Activated naive CD8-positive, alpha-beta T cell treated with anti-CD3 and anti-CD28 coated beads for 36 hours (primary cell): ENCODE data around the gene DKC1. TPM values are rescaled to one million over a fixed set of nuclear protein-coding genes. Genes with fewer than 3 reads are reported as not detected.
A peak's percentile ranks its signal among the peaks of the same experiment; 100 is the strongest.

Experiments used
- DNase-seq: peaks from one replicate; pipeline ENCODE4 v3.0.0; 2021
- H3K27ac Mint-ChIP-seq: one replicate; pipeline ENCODE4 v1.8.0; 2022; ENCODE audit warnings: mild to moderate bottlenecking, moderate library complexity, mixed read lengths
- H3K27me3 Mint-ChIP-seq: one replicate; pipeline ENCODE4 v1.8.0; 2022; ENCODE audit warnings: mild to moderate bottlenecking, mixed read lengths
- H3K36me3 Mint-ChIP-seq: one replicate; pipeline ENCODE4 v1.8.0; 2021; ENCODE audit warnings: mild to moderate bottlenecking, mixed read lengths
- H3K4me1 Mint-ChIP-seq: one replicate; pipeline ENCODE4 v1.8.0; 2021; ENCODE audit warnings: mixed read lengths
- H3K4me3 Mint-ChIP-seq: one replicate; pipeline ENCODE4 v1.8.0; 2022; ENCODE audit warnings: mild to moderate bottlenecking, moderate library complexity, mixed read lengths
- H3K9me3 Mint-ChIP-seq: one replicate; pipeline ENCODE4 v1.8.0; 2022; ENCODE audit warnings: mixed read lengths
- total RNA-seq, 2 experiments: library from RNA; stranded (reverse); gene quantifications; one replicate each; pipeline ENCODE4 v1.2.3, GENCODE V29; 2021

The DKC1 gene
- total RNA-seq, 2 experiments from 2014 or later, result 181 to 190 TPM

DNA sequence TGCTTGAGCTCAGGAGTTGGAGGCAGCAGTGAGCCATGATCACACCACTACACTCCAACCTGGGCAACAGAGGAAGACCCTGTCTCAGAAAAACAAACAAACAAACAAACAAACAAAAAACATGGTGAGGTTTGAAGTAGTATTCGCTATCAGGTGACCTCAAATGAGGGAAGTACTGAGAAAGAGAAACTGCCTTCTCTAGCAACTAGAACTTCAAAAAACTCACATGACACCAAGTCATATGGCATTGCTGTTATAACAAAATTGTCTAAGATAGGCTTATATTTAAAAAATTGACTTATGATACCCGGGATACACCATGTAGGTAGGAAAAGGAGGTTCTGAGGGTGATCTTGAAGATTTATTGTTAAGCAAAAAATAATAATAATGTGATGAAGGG is 32.4 kb downstream of the DKC1 start:
- Mint-ChIP-seq H3K4me1 (peaks cover 24% of the 10 kb centered on the region), H3K27me3 (no peaks in the 10 kb centered on the region), H3K4me3 (no peak overlapping the region), H3K36me3 (no peaks in the 10 kb centered on the region), H3K9me3 (no peaks in the 10 kb centered on the region), H3K27ac (no peak overlapping the region)
- DNase-seq, result no peak

DNA sequence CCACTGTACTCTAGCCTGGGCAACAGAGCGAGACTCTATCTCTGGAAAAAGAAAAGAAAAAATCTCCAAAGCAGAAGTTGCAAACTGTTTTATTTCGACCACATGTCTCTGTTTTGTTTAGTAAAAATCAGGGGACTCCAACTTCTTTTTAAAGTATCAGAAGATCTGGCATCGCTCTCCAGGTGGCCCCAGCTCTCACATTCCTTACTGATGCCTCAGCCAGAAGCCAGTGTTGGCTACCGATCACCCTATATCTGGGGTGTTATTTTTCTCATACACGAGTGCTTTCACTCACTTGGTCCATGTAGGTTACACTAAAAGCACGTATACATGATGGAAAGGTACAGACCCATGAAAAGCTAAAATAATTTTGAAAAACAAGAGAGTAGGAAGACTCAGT is 34.3 kb downstream of the DKC1 start:
- DNase-seq, result no peak
- H3K9me3 Mint-ChIP-seq, result no peaks in the 10 kb centered on the region
- peaks cover 36% of the 10 kb centered on the region for H3K4me1 Mint-ChIP-seq
- no peak overlapping the region for H3K4me3 Mint-ChIP-seq
- no peaks in the 10 kb centered on the region for H3K27me3 Mint-ChIP-seq
- no peaks in the 10 kb centered on the region for H3K36me3 Mint-ChIP-seq
- H3K27ac Mint-ChIP-seq, result no peak overlapping the region

DNA sequence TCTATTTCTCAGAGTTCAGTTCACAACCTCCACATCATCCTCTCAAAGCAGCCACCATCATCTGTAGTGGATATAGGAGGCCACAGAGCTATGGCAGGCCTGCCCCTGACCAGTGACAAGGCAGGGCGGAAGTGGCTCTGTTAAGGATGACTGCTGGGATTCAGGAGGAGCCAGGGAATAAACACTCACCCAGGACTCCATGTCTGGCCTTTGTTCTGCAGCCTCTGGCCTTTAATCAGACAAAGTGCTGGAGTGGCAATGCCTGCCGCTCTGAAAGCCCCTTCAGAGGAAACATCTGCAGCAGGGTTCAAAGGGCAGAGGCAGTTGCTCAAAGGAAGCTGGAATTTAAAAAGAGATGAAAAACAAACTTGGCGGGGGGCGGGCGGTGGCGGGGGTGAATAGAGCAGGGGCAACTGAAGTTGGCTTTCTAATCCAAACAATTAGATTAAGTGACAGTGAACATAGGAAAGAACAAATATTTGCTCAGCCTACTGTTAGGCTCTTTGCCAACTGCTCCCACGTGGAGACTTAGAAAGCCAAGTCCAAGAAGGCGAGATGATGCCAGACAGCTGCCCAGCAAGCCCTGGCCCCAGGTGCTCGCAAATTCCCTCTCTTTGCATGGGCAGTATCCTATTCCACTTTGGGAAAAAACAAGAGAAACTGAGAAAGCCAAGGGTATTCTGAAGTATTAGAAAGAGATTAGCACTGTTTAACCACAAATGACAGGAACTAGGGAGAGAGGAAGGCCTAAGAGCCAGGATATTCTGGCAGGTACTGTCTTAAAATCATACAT is 37.1 kb downstream of the DKC1 start:
- Mint-ChIP-seq H3K27me3 (no peaks in the 10 kb centered on the region), H3K4me3 (peak overlapping the region; percentile 37), H3K27ac (peak overlapping the region; percentile 83), H3K36me3 (no peaks in the 10 kb centered on the region), H3K9me3 (no peaks in the 10 kb centered on the region), H3K4me1 (peaks cover 50% of the 10 kb centered on the region)
- no peak for DNase-seq

DNA sequence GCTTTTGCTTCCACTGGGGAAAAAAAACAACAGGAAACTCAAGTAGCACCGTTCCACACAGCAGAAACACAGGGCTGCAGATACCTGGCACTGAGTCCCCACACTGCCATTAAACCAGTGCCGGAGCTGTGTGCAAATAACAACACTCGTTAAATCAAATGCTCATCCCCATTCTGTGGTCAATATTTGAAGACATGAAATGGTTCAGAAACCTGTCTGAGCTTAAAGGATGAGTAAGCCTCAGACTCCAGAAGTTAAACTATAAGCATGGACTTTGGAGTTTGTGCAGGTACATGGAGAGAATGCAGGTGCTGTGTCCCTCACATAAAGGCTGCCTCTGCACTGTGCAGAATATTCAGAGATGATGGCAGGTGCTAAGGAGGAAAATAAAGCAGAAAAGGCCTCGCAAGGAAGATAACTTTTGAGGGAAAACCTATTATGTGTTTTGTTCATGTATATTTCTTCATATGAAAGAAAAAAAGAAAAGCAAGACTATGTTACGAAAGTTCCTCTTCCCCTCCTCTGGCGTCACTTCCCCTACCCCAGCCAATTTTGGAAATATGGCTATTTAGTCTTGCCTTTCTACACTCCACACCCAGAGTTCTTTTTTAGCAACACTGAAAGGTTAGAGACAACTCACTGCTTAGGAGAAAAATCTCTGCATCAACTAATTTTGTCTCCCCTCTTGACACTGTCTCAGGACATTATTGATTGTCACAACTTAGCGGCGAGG is 38.0 kb downstream of the DKC1 start:
- H3K9me3 Mint-ChIP-seq, result no peaks in the 10 kb centered on the region
- no peak overlapping the region for H3K27ac Mint-ChIP-seq
- no peaks in the 10 kb centered on the region for H3K27me3 Mint-ChIP-seq
- no peak for DNase-seq
- peaks cover 50% of the 10 kb centered on the region for H3K4me1 Mint-ChIP-seq
- H3K36me3 Mint-ChIP-seq, result no peaks in the 10 kb centered on the region
- H3K4me3 Mint-ChIP-seq, result peak overlapping the region; percentile 29

DNA sequence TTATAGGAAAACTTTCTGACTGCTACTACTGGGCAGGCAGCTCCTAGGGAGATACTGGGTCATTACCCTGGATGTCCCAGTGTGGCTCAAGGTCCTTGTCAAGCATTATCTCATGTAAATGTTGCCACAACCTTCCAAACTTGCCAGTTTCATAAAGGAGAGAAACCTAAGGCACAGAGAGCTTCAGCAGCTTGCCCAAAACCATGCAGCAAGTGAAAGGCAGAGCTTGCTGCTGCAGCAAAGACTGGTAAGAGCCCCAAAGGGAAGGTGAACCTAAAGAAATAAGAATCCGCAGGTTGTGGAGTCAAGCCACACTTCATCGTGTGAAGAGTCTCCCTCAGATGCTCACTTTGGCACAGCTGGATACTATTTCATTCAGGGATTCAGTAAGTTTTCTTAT is 40.3 kb downstream of the DKC1 start:
- DNase-seq, result no peak
- Mint-ChIP-seq H3K27me3 (peaks cover 3% of the 10 kb centered on the region), H3K4me1 (peaks cover 49% of the 10 kb centered on the region), H3K36me3 (no peaks in the 10 kb centered on the region), H3K4me3 (peak overlapping the region; percentile 32), H3K9me3 (peaks cover 2% of the 10 kb centered on the region), H3K27ac (no peak overlapping the region)

DNA sequence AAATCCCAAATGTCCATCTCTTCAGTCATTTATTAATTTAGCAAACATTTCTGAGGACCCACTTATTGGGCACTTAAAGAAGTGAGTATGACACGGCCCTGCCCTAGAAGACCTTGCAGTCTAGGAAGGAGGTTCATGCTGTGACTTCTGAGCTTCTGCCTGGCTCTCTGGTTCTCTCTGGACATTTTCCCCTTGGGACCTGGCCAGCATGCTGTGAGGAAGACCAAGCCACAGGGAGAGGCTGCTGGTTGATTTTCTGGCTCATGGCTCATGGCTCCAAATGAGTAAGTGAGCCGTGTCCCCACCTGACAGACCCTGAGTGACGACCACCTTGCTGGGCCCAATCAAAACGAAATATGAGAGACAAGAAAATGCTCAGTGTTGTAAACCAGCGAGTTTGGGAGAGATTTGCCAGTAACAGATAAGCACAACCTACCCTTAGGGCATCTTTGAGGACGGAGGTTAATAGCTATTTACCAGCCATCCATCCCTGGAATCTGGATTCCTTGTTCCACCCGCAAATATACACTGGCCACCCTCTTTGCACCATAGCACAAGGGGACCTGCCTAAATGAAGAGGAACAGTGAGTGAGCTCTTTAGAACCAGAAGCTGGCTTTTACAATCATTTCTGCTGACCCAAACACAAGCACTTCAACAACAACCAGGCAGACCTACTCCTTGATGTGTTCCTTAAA is 41.7 kb downstream of the DKC1 start:
- no peak overlapping the region for H3K27ac Mint-ChIP-seq
- peaks cover 3% of the 10 kb centered on the region for H3K27me3 Mint-ChIP-seq
- peaks cover 2% of the 10 kb centered on the region for H3K9me3 Mint-ChIP-seq
- no peaks in the 10 kb centered on the region for H3K36me3 Mint-ChIP-seq
- DNase-seq, result no peak
- peak overlapping the region; percentile 67 for H3K4me3 Mint-ChIP-seq
- H3K4me1 Mint-ChIP-seq, result peaks cover 42% of the 10 kb centered on the region

DNA sequence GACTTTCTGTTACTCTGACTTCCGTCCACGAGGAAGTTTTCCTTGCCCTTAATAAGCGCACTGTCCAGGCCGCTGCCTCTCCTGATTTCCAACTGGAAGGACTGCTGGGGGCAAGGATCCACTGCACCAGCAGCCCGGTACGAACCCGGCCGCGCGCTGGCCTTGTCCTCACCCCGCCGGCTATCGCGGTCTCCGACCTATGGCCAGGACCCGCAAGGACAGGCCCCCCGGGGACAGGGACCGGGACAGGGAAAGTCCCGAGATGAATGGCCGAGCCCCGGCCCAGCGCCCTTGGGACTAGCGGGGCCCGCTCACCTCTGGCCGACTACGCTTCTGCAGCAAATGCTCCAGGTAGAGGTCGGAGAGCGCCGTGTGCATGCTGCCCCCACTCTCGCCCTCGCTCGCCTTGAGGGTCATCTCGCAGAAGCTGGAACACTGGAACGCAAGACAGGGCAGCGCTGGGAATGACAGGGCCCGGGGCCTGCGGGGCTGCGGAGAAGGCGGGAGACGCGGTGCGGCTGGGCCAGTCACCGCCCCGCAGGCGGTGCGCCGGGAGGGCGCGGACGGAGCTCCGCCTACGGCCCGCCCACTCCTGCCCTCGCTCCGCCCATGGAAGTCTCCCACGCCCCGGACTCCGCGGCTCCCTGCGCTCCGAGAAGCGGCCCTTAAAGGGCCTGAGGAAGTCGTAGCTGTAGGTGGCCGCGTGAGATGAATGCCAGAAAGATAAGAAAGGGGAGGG is 42.5 kb downstream of the DKC1 start, which contains the start of gene MPP1:
Gene MPP1, minus strand, starts transcription at position 529 of the 739 bp plus-strand sequence. Its CDS starts 112 bp downstream, at position 417.
- Mint-ChIP-seq H3K4me1 (peaks cover 36% of the 10 kb centered on the region), H3K4me3 (peak within 1 kb of the TSS; percentile 84), H3K27ac (peak within 1 kb of the TSS; percentile 74), H3K27me3 (peaks cover 3% of the 10 kb centered on the region), H3K9me3 (peaks cover 2% of the 10 kb centered on the region), H3K36me3 (no peaks in the 10 kb centered on the region)
- DNase-seq, result peak; percentile 80

DNA sequence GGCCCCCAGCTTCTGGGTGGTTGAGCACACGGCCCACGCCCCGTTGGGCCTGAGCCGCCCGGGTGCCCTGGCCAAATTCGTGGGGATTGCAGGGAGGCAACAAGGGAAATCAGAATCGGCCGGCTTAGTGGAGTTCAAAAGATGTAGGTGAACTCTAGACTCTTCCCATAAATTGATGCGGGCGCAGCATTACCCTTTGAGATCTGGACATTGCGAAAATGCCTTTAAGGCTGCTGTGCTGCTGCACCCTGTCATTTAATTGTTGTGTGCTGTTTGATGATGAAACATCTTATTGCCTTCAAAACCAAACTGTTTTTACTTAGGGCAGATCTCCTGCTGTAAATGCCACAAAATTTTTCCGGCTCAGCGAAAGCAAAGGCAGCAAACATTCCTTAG is 43.0 kb downstream of the DKC1 start:
- no peak for DNase-seq
- H3K36me3 Mint-ChIP-seq, result no peaks in the 10 kb centered on the region
- peak overlapping the region; percentile 84 for H3K4me3 Mint-ChIP-seq
- peaks cover 31% of the 10 kb centered on the region for H3K4me1 Mint-ChIP-seq
- H3K27ac Mint-ChIP-seq, result peak overlapping the region; percentile 74
- peaks cover 3% of the 10 kb centered on the region for H3K27me3 Mint-ChIP-seq
- H3K9me3 Mint-ChIP-seq, result peaks cover 2% of the 10 kb centered on the region

DNA sequence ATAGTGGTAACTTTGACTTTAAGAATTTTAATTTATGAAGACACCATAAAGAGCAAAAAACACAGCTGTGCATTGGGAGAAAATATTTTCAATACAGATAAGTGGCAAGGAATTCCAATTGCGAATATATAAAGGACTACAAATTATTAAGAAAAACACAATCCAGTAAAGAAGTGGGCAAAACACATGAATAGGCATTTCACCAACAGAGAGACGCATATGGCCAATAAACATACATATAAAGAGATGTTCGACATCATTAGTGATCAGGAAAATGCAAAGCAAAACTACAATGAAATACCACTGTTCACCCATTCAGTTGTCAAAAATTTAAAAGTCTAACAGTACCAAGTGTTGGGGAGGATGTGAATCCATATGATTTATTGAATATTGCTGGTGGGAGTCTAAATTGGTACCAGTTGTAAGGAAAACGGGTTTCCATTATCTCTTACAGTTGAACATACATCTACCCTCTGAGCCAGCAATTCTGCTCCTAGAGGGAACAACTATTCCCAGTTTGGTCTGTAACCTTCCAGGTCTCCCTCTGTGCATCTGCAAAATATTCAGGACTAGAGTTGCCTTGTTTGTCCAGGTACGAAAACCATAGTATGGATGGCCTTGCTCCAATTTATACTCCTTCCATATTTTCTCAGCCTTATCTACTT is 44.3 kb downstream of the DKC1 start:
- no peak overlapping the region for H3K4me3 Mint-ChIP-seq
- H3K27me3 Mint-ChIP-seq, result peaks cover 3% of the 10 kb centered on the region
- peaks cover 23% of the 10 kb centered on the region for H3K4me1 Mint-ChIP-seq
- no peak overlapping the region for H3K27ac Mint-ChIP-seq
- peaks cover 2% of the 10 kb centered on the region for H3K9me3 Mint-ChIP-seq
- no peak for DNase-seq
- no peaks in the 10 kb centered on the region for H3K36me3 Mint-ChIP-seq

DNA sequence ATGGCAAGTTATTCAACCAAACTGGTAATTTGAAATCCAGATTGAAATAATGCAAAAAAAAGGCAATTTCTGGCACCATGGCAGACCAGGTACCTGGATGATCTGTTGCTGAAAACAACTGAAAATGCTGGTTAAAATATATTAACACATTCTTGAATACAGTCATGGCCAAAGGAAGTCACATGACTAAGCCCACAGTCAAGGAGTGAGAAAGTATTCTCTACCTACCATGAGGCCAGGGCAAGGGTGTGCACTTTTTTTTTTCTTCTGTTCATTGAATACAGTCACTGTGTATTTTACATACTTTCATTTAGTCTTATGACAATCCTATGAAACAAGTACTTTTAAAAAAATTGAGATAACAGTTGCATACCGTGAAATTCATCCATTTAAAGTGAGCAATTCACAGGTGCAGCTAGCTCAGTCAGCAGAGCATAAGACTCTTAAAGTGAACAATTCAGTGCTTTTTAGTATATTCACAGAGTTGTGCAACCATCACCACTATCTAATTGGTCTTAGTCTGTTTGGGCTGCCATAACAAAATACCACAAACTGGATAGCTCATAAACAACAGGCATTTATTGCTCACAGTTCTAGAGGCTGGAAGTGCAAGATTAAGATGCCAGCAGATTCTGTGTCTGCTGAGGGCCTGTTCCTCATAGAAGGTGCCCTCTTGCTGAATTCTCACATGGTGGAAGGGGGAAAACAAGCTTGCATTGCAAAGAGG is 47.4 kb downstream of the DKC1 start:
- no peak overlapping the region for H3K4me3 Mint-ChIP-seq
- H3K4me1 Mint-ChIP-seq, result peaks cover 4% of the 10 kb centered on the region
- DNase-seq, result no peak
- peaks cover 7% of the 10 kb centered on the region for H3K27me3 Mint-ChIP-seq
- H3K27ac Mint-ChIP-seq, result no peak overlapping the region
- peaks cover 2% of the 10 kb centered on the region for H3K9me3 Mint-ChIP-seq
- no peaks in the 10 kb centered on the region for H3K36me3 Mint-ChIP-seq

DNA sequence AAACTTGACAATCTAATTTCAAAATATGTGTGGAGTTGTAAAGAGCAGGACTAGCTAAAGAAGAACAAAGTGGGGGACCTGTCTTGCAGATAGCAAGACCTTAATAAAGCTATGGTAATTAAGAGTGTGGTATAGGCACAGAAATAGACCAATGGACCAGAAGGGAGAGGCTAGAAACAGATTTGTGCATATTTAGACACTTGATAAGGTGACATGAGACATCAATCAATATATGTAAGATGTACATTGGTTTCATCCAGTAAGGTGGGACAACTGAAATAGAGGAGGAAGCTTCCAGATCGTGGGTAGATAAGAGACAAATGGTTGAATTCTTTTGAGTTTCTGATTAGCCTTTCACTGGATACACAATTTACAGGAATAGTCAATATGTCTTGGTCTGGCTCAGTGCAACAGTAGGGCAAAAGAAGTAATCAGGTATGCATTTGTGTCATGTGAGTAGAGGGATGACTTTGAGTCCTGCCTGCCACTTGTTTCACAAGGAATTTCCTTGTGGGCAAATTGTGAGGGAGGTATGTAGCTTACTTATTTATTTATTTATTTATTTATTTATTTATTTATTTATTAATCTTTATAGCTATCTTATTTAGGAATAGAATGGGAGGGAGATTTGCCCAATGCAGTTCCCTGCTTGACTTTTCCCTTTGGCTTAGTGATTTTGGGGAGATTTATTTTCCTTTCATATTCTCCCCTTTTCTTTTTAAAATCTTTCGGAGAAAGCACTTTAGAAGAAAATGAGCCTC is 49.9 kb downstream of the DKC1 start:
- DNase-seq, result no peak
- Mint-ChIP-seq H3K4me1 (no peaks in the 10 kb centered on the region), H3K27me3 (peaks cover 5% of the 10 kb centered on the region), H3K27ac (no peak overlapping the region), H3K4me3 (no peak overlapping the region), H3K36me3 (no peaks in the 10 kb centered on the region), H3K9me3 (no peaks in the 10 kb centered on the region)

DNA sequence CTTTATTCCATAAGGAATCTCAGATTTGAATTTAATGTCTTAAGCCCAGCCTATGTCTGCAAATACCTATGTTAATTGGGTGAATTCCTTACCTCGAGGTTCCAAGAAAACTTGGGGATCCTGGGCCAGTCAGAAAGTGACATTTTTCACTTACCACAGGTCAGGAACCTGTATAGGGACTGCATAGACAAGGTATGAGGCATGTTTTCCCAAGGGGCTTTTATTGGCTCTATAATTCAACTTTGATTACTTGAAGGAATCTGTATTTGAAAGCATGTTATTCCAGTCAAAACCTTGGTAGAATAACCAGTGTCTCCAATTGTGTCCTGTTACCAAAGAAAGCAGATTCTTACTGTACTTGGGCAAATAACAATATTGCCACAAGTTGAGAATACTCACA is 51.1 kb downstream of the DKC1 start:
- Mint-ChIP-seq H3K36me3 (no peaks in the 10 kb centered on the region), H3K27me3 (peaks cover 5% of the 10 kb centered on the region), H3K27ac (no peak overlapping the region), H3K9me3 (no peaks in the 10 kb centered on the region), H3K4me3 (no peak overlapping the region), H3K4me1 (no peaks in the 10 kb centered on the region)
- DNase-seq, result no peak

DNA sequence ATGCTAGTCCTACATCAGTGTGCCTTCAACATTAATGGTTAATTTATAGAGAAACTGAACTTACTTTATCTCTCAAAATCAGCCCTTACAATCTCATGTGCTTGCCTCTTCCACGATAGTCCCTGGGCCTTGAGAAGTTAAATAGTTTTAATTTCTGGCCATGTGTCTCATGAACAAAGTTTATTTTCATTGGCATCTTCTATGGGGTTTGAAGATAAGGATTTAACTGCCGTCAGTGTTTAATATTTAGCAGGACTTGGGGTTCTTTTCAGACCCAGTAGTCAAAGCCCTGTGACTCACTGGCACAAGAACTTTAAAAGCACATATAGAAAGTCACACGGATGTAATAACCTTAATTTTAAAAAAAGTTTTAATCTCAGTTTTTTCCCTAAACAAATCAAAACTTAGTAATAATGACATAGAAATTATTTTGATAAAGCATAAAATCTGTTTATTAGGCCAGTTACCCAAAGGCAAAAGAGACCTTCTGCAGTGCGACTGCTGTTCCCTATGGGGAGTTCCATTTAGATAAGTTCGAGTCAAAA is 52.7 kb downstream of the DKC1 start:
- H3K27me3 Mint-ChIP-seq, result peaks cover 9% of the 10 kb centered on the region
- no peak overlapping the region for H3K4me3 Mint-ChIP-seq
- no peak for DNase-seq
- H3K9me3 Mint-ChIP-seq, result no peaks in the 10 kb centered on the region
- no peaks in the 10 kb centered on the region for H3K4me1 Mint-ChIP-seq
- H3K27ac Mint-ChIP-seq, result no peak overlapping the region
- no peaks in the 10 kb centered on the region for H3K36me3 Mint-ChIP-seq
